Effector CD4-positive, alpha-beta T cell (primary cell): Measurements from ENCODE around the gene MFN1.

Source experiments
- DNase-seq: peaks from one replicate; pipeline ENCODE4 v3.0.0-alpha.2; 2020

MFN1 gene

GRCh38 chr3:179348325-179349013 is 960 bp downstream of the MFN1 start:
- DNase-seq, result no peak

DNA sequence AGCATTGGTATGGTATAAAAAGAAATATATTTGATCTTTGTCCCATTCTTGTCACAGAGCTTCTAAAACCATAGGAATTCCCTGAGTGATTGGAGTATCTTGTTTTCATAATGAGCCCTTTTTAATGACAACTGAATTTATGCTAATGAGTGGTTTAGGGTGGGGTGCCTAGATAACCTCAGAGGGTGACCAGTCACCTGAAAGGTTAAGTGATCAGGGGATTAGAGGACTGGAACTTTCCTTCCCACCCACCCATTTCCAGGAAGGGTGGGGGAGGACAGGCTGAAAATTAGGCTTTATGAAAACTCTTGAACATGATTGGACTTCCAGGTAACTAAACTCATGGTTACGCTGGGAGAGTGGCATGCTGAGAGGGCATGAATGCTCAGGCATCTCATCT is 8.5 kb downstream of the MFN1 start:
- no peak for DNase-seq

GRCh38 chr3:179363332-179363731 is 15.8 kb downstream of the MFN1 start:
- DNase-seq, result no peak

GRCh38 chr3:179369621-179370020 is 22.1 kb downstream of the MFN1 start:
- no peak for DNase-seq

GRCh38 chr3:179373938-179374337 is 26.4 kb downstream of the MFN1 start:
- no peak for DNase-seq

- no peak for DNase-seq
These were observed 27.8 kb downstream of the MFN1 start for GRCh38 chr3:179375091-179375999.

GRCh38 chr3:179376474-179376873 is 29.0 kb downstream of the MFN1 start:
- DNase-seq, result no peak

- DNase-seq, result no peak
These were observed 44.4 kb downstream of the MFN1 start for GRCh38 chr3:179391906-179392305.

DNA sequence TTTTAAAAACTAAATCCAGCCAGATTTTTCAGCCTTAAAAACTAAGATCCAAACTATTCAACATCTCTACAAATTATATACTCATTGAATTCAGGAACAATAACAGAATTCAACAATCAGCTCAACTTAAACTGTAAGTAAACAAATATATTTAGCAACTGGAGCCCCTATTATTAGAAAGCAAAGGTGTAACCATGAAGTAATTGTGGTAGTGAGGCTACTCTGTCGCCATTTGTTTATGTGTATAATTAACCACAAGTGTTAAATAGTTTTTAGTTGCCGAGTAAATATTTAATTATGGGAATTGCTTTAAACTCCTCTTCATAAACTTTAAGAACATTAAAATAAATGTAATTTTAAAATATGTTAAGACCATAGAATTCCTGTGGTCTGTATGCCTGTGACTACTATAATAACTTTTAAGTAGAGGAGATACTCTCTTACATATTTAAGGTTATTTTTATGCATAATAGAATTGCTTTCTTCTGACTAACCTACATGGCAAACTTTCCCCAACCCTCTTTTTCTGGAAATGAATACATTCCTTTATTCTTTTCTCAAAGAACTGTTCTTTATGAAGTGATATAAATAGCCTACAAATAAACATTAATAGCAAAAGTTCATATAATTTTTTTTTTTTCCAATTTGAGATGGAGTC is 51.2 kb downstream of the MFN1 start:
- DNase-seq, result no peak

- DNase-seq, result no peak
These were observed 54.1 kb downstream of the MFN1 start for GRCh38 chr3:179401561-179401960.

DNA sequence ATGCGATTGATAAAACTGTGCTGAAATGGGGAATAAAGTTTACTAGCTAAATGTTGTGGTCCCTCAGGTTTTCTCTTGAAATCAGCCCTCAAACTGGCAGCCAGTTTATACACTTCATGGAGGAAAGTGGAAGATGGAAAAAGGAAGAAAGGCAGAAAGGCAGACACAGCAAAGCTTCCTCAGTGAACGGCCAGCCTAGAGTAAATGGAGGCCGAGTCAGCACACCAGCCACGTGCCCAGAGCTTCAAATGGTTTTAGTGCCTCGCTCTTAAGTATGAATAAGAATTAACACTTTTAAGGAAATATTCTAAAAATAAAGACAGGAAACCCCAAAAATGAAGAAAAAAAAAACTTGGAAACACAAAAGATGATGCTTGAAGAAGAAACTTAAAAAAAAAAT is 55.5 kb downstream of the MFN1 start:
- DNase-seq, result no peak

GRCh38 chr3:179404307-179404706 is 56.8 kb downstream of the MFN1 start:
- no peak for DNase-seq

GRCh38 chr3:179410331-179410730 is 62.8 kb downstream of the MFN1 start:
- no peak for DNase-seq

GRCh38 chr3:179410999-179411398 is 63.5 kb downstream of the MFN1 start:
- DNase-seq, result no peak

GRCh38 chr3:179414804-179415203 is 67.3 kb downstream of the MFN1 start:
- DNase-seq, result no peak

DNA sequence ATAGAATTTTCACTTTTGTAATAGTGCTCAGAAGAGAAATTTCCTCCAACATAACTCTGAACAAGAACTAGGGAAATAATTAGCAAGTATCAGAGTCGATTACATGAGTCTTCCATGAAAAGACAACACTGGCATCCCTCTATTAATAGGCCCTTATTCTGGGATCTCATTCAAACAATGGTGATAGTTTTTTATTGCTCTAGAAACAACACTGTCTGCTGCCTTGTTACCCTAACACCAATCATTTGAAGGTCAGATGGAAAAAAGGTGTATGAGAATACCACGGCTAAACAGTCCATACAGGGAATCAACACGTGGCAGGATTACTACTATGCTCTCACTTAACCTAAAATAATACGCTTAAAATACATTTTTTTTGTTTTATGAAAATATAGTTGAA is 67.9 kb downstream of the MFN1 start:
- DNase-seq, result no peak

DNA sequence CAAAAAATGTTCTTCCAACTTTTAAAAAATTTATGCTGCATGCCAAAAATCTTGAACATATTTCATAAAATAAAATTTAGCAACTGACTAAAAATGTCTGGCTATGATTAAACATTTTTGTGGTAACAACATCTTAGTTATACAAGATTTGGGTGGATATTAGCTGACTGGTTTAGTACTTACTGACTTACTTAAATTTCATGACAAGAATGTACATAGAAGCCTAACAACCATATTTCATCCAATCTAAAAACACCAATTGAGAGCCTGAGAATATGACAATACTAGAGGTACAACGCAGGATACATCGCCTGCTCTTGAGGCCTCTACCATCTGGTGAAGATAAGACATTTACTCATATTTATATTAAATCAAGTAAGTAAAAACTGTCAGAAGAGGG is 69.2 kb downstream of the MFN1 start:
- no peak for DNase-seq

DNA sequence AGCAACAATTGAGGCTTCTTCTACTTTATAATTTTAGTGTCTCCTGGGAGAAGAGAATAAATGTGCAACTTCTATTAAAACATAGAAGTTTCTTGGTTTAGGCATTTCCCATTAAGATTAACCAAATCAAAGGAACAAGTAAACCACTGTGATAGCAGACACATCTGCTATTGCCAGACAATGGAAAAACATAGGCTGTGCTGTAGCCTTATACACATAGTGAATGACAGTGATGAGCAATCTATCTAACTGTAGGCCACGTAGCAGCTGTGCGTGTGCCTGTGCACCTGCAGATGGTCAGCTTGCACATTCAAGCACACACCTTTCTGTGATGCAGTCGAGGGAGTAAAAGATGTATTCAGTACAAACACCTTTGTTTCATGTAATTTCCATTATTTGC is 71.1 kb downstream of the MFN1 start:
- DNase-seq, result no peak

- DNase-seq, result no peak
These were observed 74.0 kb downstream of the MFN1 start for GRCh38 chr3:179421500-179421899.

DNA sequence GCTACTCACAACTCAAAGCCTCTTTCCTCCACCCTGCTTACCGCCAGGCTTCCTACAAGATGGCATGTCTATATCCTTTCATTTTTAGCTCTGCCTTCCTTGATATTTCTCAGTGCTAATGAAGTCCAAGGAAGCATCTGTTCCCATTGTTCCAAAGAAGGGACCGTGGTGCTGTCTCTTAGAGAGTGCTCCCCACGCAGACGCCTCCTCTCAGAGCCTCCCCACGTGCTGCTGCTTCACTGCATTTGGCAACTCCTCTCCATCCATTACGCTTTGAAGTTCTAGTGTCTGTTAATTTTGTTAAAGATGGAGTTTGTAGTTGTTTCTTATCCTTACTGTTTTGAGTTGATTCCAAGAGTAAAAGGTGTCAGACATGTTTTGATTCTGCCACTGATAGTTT is 77.6 kb downstream of the MFN1 start:
- no peak for DNase-seq

DNA sequence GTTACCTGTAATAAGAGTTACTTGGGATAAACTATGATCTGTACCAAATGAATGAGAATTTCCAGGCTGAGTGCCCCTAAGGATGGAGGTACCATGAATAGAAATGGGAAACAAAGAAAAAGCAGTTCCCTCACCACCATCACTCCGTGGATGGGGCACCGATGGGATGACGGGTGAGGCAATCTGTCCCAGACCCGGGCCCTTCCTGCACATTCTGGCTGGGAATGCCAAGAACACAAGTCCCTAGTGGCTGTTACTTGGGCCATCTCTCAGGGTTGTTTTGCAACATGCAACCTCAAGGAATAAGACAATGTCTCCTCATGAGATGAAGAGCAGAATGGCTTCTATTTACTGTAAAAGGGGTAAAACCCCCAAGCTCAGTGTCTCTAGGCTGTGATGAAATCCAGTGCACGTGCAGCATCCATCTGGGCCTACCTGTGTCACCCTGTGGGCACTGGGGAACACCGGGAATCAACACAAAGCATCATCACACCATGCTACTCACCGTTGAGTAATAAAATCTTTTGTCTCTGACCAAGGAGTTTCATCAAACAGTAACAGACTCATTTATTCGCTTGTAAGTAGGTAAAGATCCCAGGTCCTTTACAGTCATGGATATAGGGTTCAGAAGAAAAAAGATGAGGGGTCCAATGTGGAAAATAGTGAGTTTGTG is 81.5 kb downstream of the MFN1 start:
- DNase-seq, result no peak

- DNase-seq, result no peak
These were observed 82.9 kb downstream of the MFN1 start for GRCh38 chr3:179430277-179430870.

DNA sequence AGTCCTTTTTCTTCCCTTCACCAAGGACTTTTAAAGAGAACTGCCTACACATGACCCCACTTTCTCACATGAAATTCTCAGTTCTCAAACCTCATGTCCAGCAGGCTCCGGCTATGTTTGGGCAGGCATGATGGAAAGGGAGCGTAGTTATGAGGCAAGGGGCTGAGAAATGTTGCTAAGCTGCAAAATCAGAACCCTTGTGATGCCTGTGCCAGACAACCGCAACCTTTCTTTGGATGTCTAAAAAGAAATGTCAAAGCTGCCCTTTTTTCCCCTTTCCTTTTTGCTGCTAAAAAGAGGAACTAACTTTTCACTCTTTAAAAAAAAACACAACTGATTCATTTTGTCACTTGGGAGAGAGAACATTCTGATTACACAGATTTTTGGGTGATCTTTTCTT is 84.5 kb downstream of the MFN1 start:
- no peak for DNase-seq
